Neural cell (in vitro differentiated cells): ENCODE results near the gene LIMS1.
"Not testable (repeated sequence)": the region's sequence is repeated elsewhere in the genome, so short reads cannot be mapped to it uniquely, and the experiment has no call there.

Experiments used
- EP300 ChIP-seq: fragments of 450-650 bp; conservative IDR thresholded peaks from 2 replicates; pipeline ENCODE4 v1.6.1; 2014; ENCODE audit warnings: antibody characterized with exemption, mild to moderate bottlenecking, moderate library complexity; ENCODE audit not compliant: poor library complexity, severe bottlenecking
- EZH2 ChIP-seq: fragments of 200-600, 300-800 bp; shearing (Covaris generic), sonication (generic); IDR thresholded peaks from 2 replicates; pipeline ENCODE4 v1.6.1; 2014; ENCODE audit warnings: antibody characterized with exemption, low read length, borderline replicate concordance, mild to moderate bottlenecking; ENCODE audit not compliant: insufficient read depth, poor library complexity, severe bottlenecking
- RAD21 ChIP-seq: fragments of 450-650 bp; conservative IDR thresholded peaks from 2 replicates; pipeline ENCODE4 v1.6.1; 2014; ENCODE audit warnings: antibody characterized with exemption, mild to moderate bottlenecking, moderate library complexity
- TF ChIP-seq, protein P1 (sequence below): fragments of 450-650 bp; IDR thresholded peaks from 2 replicates; pipeline ENCODE4 v1.5.1; 2014; ENCODE audit warnings: antibody characterized with exemption, mild to moderate bottlenecking, moderate library complexity; ENCODE audit not compliant: poor library complexity, severe bottlenecking

DNA sequence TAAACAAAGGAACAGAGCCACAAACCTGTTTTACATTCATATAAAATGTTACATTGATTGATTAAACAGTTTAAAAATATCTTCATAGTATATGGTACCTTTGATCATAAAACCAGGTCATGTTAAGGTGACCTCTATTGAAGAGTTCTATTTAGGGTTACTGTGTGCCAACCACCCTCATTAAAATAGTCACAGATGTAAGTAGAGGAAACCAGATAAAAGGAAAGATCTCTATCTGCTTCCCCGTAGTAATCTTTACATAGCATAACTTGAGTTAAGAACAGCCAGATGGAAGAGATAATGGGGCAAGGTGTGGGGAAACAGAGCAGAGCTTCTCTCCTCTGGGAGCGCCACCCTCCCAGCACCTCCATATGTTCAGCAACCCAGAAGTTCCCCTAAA lies 117.2 kb downstream of the LIMS1 start:
- TF ChIP-seq RAD21, EZH2, EP300: not testable (repeated sequence)
- TF ChIP-seq, protein P1, sequence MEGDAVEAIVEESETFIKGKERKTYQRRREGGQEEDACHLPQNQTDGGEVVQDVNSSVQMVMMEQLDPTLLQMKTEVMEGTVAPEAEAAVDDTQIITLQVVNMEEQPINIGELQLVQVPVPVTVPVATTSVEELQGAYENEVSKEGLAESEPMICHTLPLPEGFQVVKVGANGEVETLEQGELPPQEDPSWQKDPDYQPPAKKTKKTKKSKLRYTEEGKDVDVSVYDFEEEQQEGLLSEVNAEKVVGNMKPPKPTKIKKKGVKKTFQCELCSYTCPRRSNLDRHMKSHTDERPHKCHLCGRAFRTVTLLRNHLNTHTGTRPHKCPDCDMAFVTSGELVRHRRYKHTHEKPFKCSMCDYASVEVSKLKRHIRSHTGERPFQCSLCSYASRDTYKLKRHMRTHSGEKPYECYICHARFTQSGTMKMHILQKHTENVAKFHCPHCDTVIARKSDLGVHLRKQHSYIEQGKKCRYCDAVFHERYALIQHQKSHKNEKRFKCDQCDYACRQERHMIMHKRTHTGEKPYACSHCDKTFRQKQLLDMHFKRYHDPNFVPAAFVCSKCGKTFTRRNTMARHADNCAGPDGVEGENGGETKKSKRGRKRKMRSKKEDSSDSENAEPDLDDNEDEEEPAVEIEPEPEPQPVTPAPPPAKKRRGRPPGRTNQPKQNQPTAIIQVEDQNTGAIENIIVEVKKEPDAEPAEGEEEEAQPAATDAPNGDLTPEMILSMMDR: not testable (repeated sequence)
